HG03565 (cell line): ENCODE measurements around the gene TUBB3.
A peak's percentile ranks its signal among the peaks of the same experiment; 100 is the strongest.
"Not testable (repeated sequence)": the region's sequence is repeated elsewhere in the genome, so short reads cannot be mapped to it uniquely, and the experiment has no call there.

Experiments used
- ATAC-seq: cut with Tn5 transposase; IDR thresholded peaks from one replicate; pipeline ENCODE4 v1.9.1; 2021; ENCODE audit warnings: mild to moderate bottlenecking, moderate library complexity; ENCODE audit not compliant: unreplicated experiment

The TUBB3 gene

GRCh38 chr16:89964201-89964600 is 41.1 kb downstream of the TUBB3 start:
- ATAC-seq, result no peak

GRCh38 chr16:89965447-89966225 is 42.5 kb downstream of the TUBB3 start:
- ATAC-seq, result no peak

GRCh38 chr16:89966756-89967155 is 43.6 kb downstream of the TUBB3 start:
- ATAC-seq, result no peak

- ATAC-seq, result not testable (repeated sequence)
These were observed 44.3 kb downstream of the TUBB3 start for GRCh38 chr16:89967436-89967835.

GRCh38 chr16:89968074-89968473 is 44.9 kb downstream of the TUBB3 start:
- ATAC-seq, result not testable (repeated sequence)

GRCh38 chr16:89969741-89970410 is 46.7 kb downstream of the TUBB3 start:
- ATAC-seq, result no peak

GRCh38 chr16:89971495-89972243 is 48.5 kb downstream of the TUBB3 start:
- ATAC-seq, result no peak

- ATAC-seq, result peak; percentile 77
These were observed 49.4 kb downstream of the TUBB3 start for GRCh38 chr16:89972244-89973234.

- no peak for ATAC-seq
These were observed 50.1 kb downstream of the TUBB3 start for GRCh38 chr16:89973235-89973634.

- ATAC-seq, result no peak
These were observed 50.7 kb downstream of the TUBB3 start for GRCh38 chr16:89973654-89974335.

GRCh38 chr16:89974870-89975269 is 51.7 kb downstream of the TUBB3 start:
- ATAC-seq, result no peak

GRCh38 chr16:89981414-89981813 is 58.3 kb downstream of the TUBB3 start:
- peak; percentile 79 for ATAC-seq

GRCh38 chr16:89982318-89982717 is 59.2 kb downstream of the TUBB3 start:
- no peak for ATAC-seq

- no peak for ATAC-seq
These were observed 60.4 kb downstream of the TUBB3 start for GRCh38 chr16:89983536-89983935.

GRCh38 chr16:89984216-89984615 is 61.1 kb downstream of the TUBB3 start:
- ATAC-seq, result no peak

GRCh38 chr16:89985219-89985618 is 62.1 kb downstream of the TUBB3 start:
- ATAC-seq, result no peak
